ENCODE measurements around the gene GALNT18.

DNA sequence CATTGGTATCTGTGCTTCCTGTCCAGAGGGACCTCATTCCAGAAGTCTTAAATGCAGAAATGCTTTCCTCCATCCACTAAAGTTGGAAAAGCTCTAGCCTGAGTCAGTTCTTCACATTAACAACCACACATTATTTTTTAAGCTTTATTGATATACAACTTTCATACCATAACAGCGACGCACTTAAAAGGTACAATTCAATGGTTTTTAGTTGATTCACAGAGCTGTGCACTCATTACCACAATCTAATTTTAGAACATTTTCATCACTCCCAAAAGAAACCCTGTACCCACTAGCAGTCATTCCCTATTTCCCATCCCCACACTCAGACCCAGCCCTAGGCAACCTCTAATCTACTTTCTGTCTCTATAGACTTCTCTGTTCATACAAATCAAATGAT, 27.6 kb downstream of the GALNT18 start:
- TF ChIP-seq EZH2 (IDR thresholded peaks at IDR 0.05; ENCODE audit: low read length) = no peak
- TF ChIP-seq, protein P1, sequence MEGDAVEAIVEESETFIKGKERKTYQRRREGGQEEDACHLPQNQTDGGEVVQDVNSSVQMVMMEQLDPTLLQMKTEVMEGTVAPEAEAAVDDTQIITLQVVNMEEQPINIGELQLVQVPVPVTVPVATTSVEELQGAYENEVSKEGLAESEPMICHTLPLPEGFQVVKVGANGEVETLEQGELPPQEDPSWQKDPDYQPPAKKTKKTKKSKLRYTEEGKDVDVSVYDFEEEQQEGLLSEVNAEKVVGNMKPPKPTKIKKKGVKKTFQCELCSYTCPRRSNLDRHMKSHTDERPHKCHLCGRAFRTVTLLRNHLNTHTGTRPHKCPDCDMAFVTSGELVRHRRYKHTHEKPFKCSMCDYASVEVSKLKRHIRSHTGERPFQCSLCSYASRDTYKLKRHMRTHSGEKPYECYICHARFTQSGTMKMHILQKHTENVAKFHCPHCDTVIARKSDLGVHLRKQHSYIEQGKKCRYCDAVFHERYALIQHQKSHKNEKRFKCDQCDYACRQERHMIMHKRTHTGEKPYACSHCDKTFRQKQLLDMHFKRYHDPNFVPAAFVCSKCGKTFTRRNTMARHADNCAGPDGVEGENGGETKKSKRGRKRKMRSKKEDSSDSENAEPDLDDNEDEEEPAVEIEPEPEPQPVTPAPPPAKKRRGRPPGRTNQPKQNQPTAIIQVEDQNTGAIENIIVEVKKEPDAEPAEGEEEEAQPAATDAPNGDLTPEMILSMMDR (optimal IDR thresholded peaks at IDR 0.05 in 1 of 3, IDR thresholded peaks at IDR 0.05 in 1 of 3, conservative IDR thresholded peaks at IDR 0.05 in 1 of 3; ENCODE audit: extremely low read depth in 1 of 3, insufficient read depth in 2 of 3, low read length in 3 of 3) = no peak

All from keratinocyte (primary cell).